Kidney (tissue), 14 donors: ENCODE data around the gene MAP2K7. TPM values are rescaled to one million over a fixed set of nuclear protein-coding genes. Genes with fewer than 3 reads are reported as not detected.
"Not testable (repeated sequence)": the region's sequence is repeated elsewhere in the genome, so short reads cannot be mapped to it uniquely, and the experiment has no call there.

Experiments
- DNase-seq, 5 donors: peaks; one replicate each; pipeline ENCODE4 v3.0.0-alpha.2; 2013 to 2020
- FAIRE-seq: peaks from 2 replicates; lab custom pipeline; 2012; peaks lifted over from hg19 to GRCh38; lab: Jason Lieb, UNC
- H3K27ac ChIP-seq, 2 donors: one replicate each; pipeline ENCODE4 v1.7.0; 2013; ENCODE audit warnings: low read depth in 2 of 2, low read length in 2 of 2, inconsistent platforms in 1 of 2
- H3K27me3 ChIP-seq: one replicate; pipeline ENCODE4 v1.7.1; 2013; ENCODE audit warnings: low read length, inconsistent platforms; ENCODE audit not compliant: control insufficient read depth, insufficient read depth
- H3K36me3 ChIP-seq, 3 donors: one replicate each; pipeline versions ENCODE4 v1.7.0 to v1.7.1; 2013; ENCODE audit warnings: low read length in 3 of 3, control low read depth in 1 of 3, inconsistent platforms in 1 of 3; ENCODE audit not compliant: insufficient read depth in 3 of 3, control insufficient read depth in 2 of 3
- H3K4me1 ChIP-seq, 3 donors: one replicate each; pipeline versions ENCODE4 v1.7.0 to v1.7.1; 2013; ENCODE audit warnings: low read length in 3 of 3, inconsistent platforms in 1 of 3, low read depth in 1 of 3; ENCODE audit not compliant: control insufficient read depth in 2 of 3, insufficient read depth in 2 of 3
- H3K4me3 ChIP-seq, 3 donors: one replicate each; pipeline versions ENCODE4 v1.7.0 to v1.8.1; 2013; ENCODE audit warnings: low read length in 3 of 3, control low read depth in 1 of 3, inconsistent platforms in 1 of 3
- H3K9ac ChIP-seq, 3 donors: one replicate each; pipeline versions ENCODE4 v1.7.0 to v1.7.1; 2013; ENCODE audit warnings: low read length in 3 of 3, control low read depth in 1 of 3, inconsistent platforms in 1 of 3
- H3K9me3 ChIP-seq, 3 donors: one replicate each; pipeline versions ENCODE4 v1.7.0 to v1.7.1; 2013; ENCODE audit warnings: low read length in 3 of 3, control low read depth in 1 of 3, inconsistent platforms in 1 of 3; ENCODE audit not compliant: control insufficient read depth in 2 of 3, insufficient read depth in 1 of 3
- CTCF ChIP-seq: IDR thresholded peaks from 3 replicates; pipeline ENCODE4 v1.5.1; 2012; ENCODE audit warnings: mild to moderate bottlenecking, moderate library complexity, borderline replicate concordance; ENCODE audit not compliant: insufficient read depth; ENCODE audit errors: extremely low read depth
- intact Hi-C: fragments of 100-400 bp; cut with DNase I; formaldehyde crosslinking; loops from one replicate; pipeline ENCODE4 v1.11.1; 2022
- polyA plus RNA-seq: library from polyadenylated mRNA; stranded (reverse); fragments of 350-450 nt; fragmentation: Illumina TruSeq; extraction: RNeasy Lipid Tissue Mini Kit (QIAGEN cat#74804); gene quantifications from one replicate; pipeline ENCODE4 v1.2.3, GENCODE V29; 2014; ENCODE audit warnings: low read depth, low replicate concordance; ENCODE audit not compliant: insufficient read depth
- total RNA-seq: library from RNA; stranded (reverse); fragmentation: NEBNext Ultra II Directional; extraction: Animal tissue kit (Norgen Biotek cat#: 25700); gene quantifications from one replicate; pipeline ENCODE4 v1.2.1, GENCODE V29; 2021
- donor health status: control.
- donor health status: control.
- donor health status: control.
- donor health status: control.
- donor health status: control.
- donor health status: DM: yes; HTN: yes; CAD: no.
- donor health status: Normal renal cell carcinoma (clear cell type).

MAP2K7 gene
- total and polyA plus RNA-seq, 2 donors from 2014 or later: 16.7 to 37.0 TPM

- no peak overlapping the region for H3K9ac ChIP-seq
- FAIRE-seq (no peak), DNase-seq (peak in 1 of 5 donors; percentile 73)
- H3K9me3 ChIP-seq: no peaks in the 10 kb centered on the region
- intact Hi-C loops: no loop called here
- peaks cover 15% of the 10 kb centered on the region for H3K27me3 ChIP-seq
- no peak for TF ChIP-seq CTCF
- no peak overlapping the region for H3K27ac ChIP-seq
- H3K4me3 ChIP-seq: peak overlapping the region in 1 of 3 donors; percentile 25
- peaks cover 0 to 29% (median 6%) of the 10 kb centered on the region in 3 donors for H3K4me1 ChIP-seq
- peaks cover 0 to 6% (median 0%) of the 10 kb centered on the region in 3 donors for H3K36me3 ChIP-seq
These were observed 13.2 kb downstream of the MAP2K7 start for GRCh38 chr19:7916955-7917266.

GRCh38 chr19:7917267-7918061 is 13.8 kb downstream of the MAP2K7 start:
- peak; percentile 51 for TF ChIP-seq CTCF
- DNase-seq (peak; percentile 63 to 83 (median 76)), FAIRE-seq (no peak)
- Histone ChIP-seq H3K27me3 (peaks cover 15% of the 10 kb centered on the region), H3K9ac (no peak overlapping the region), H3K4me3 (peak overlapping the region in 1 of 3 donors; percentile 25), H3K9me3 (no peaks in the 10 kb centered on the region), H3K36me3 (peaks cover 0 to 7% (median 0%) of the 10 kb centered on the region in 3 donors), H3K4me1 (peaks cover 0 to 29% (median 6%) of the 10 kb centered on the region in 3 donors), H3K27ac (no peak overlapping the region)
- intact Hi-C loops: no loop called here

- DNase-seq, FAIRE-seq, H3K9me3 ChIP-seq, H3K9ac ChIP-seq, intact Hi-C loops, H3K27ac ChIP-seq: not testable (repeated sequence)
- peak overlapping the region in 1 of 3 donors; percentile 71 for H3K4me3 ChIP-seq
- H3K4me1 ChIP-seq: peaks cover 0 to 29% (median 6%) of the 10 kb centered on the region in 3 donors
- H3K36me3 ChIP-seq: peaks cover 0 to 11% (median 0%) of the 10 kb centered on the region in 3 donors
- H3K27me3 ChIP-seq: peaks cover 15% of the 10 kb centered on the region
These were observed 14.5 kb downstream of the MAP2K7 start for GRCh38 chr19:7918062-7918614.
